ENCODE measurements around the gene SLC9A1.
"Not testable (repeated sequence)": the region's sequence is repeated elsewhere in the genome, so short reads cannot be mapped to it uniquely, and the experiment has no call there.

Gene SLC9A1
- 11.7 to 62.6 (median 14.8) reads per million in 9 experiments for total RNA-seq

DNA sequence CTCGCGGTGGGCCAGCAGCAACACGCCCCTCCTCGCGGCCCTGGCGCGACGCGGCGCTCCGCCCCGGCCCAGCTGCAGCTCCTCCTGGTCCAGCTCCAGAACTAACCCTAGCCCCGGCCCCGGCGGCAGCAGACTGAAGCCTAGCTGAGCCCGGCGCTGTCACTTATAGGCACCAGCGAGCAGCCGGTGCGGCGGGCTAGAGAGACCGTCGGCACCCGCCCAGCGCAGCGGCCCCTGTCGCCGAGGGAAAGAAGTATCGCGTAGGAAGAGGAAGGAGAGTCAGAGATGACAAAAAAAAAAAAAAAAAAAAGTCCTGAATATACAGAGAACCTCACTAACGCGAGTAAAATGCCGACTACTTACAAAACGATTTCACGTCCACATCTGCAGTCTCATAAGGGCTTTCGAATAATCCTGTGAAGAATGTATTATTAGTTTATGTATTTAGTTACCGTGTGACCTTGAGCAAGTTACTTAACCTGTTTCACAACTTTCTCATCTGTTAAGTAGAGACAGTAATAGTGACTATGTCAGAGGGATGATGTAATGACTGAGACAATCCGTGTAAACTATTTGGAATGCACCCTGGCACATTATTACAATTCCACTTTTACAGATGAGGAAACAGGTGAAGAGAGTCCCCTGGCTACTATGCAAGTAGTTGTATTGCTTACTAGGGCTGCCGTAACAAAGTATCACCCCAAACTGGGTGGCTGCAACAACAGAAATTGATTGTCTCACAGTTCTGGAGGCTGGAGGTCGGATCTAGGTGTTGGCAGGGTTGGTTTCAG is at the start of gene SLC9A1:
Gene SLC9A1 (minus strand): TSS at position 135 of the 791 bp plus-strand sequence. CDS start 791 bp downstream, outside the sequence.
- DNase-seq (peak; percentile 92 to 93 (median 92)), ATAC-seq (replicated peaks) (peak; percentile 92)
- peak within 1 kb of the TSS; percentile 89 to 90 for H3K4me3 Mint-ChIP-seq
- H3K4me1 Mint-ChIP-seq (ENCODE audit: low read depth in 2 of 2) = peaks cover 40 to 44% of the 10 kb centered on the region in 2 donors
- H3K27ac Mint-ChIP-seq = peak within 1 kb of the TSS; percentile 97 to 100
- peaks cover 20% of the 10 kb centered on the region for H3K36me3 Mint-ChIP-seq (ENCODE audit: insufficient read depth)
- H3K27me3 Mint-ChIP-seq = no peaks in the 10 kb centered on the region
- no peaks in the 10 kb centered on the region for H3K9me3 Mint-ChIP-seq

DNA sequence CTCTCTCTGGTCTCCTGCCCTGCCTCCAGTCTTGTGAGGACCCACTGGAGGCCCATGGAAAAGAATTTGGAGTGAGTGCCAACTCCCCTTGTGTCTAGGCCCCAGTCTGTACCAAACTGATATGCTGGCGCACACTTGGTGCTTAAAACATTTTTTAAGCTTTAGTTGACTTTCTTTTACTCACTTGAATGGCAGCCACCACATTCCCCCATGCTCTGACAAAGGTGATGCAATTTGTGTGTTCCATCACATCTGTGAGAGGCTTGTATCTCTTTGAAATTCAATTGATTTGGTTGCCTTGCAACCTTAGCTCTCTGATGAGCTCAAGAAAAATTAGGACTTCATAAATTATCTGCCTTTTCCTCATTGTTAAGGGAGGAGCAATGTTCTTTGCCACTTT is 49.0 kb upstream of the SLC9A1 start:
- Mint-ChIP-seq H3K4me3 (no peak overlapping the region), H3K9me3 (no peaks in the 10 kb centered on the region), H3K27ac (no peak overlapping the region), H3K4me1 (ENCODE audit: low read depth in 2 of 2) (no peaks in the 10 kb centered on the region), H3K36me3 (ENCODE audit: insufficient read depth) (no peaks in the 10 kb centered on the region), H3K27me3 (no peaks in the 10 kb centered on the region)
- no peak for DNase-seq
- ATAC-seq (replicated peaks) = no peak

DNA sequence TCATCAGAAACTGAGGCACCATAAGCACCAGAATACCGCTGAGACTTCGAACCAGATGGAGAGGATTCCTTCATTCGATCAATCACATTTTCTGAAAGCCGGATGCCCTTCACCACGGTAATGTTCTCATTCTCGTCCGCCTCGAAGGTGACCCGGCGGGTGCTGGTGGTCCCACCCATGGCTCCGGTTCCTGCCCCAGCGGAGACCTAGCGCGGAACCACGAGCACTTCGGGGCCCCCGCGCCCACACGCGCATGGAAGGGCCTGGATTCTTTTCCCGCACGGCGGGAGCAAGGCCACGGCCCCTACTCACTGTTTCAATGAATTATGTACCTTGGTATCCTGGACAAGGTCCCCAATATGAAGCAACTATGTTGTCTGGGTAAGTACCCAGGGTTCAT is 46.4 kb upstream of the SLC9A1 start:
- H3K4me3 Mint-ChIP-seq = no peak overlapping the region
- peaks cover 6% of the 10 kb centered on the region in 2 donors for H3K4me1 Mint-ChIP-seq (ENCODE audit: low read depth in 2 of 2)
- H3K36me3 Mint-ChIP-seq (ENCODE audit: insufficient read depth) = no peaks in the 10 kb centered on the region
- DNase-seq (no peak), ATAC-seq (replicated peaks) (no peak)
- peak overlapping the region in 1 of 2 donors; percentile 55 for H3K27ac Mint-ChIP-seq
- no peaks in the 10 kb centered on the region for H3K9me3 Mint-ChIP-seq
- H3K27me3 Mint-ChIP-seq = no peaks in the 10 kb centered on the region

- Mint-ChIP-seq H3K27ac (no peak overlapping the region), H3K9me3 (no peaks in the 10 kb centered on the region), H3K36me3 (ENCODE audit: insufficient read depth) (no peaks in the 10 kb centered on the region), H3K4me3 (no peak overlapping the region), H3K4me1 (ENCODE audit: low read depth in 2 of 2) (peaks cover 6% of the 10 kb centered on the region in 2 donors), H3K27me3 (peaks cover 0 to 16% of the 10 kb centered on the region in 2 donors)
- no peak for ATAC-seq (replicated peaks)
- DNase-seq = no peak
Observed at GRCh38 chr1:27193194-27193593, 38.3 kb upstream of the SLC9A1 start.

- ATAC-seq (replicated peaks) (no peak), DNase-seq (no peak)
- Mint-ChIP-seq H3K36me3 (ENCODE audit: insufficient read depth) (no peaks in the 10 kb centered on the region), H3K27ac (no peak overlapping the region), H3K4me3 (no peak overlapping the region), H3K4me1 (ENCODE audit: low read depth in 2 of 2) (no peaks in the 10 kb centered on the region), H3K9me3 (no peaks in the 10 kb centered on the region), H3K27me3 (peaks cover 0 to 16% of the 10 kb centered on the region in 2 donors)
Observed at GRCh38 chr1:27192039-27192529, 37.2 kb upstream of the SLC9A1 start.

DNA sequence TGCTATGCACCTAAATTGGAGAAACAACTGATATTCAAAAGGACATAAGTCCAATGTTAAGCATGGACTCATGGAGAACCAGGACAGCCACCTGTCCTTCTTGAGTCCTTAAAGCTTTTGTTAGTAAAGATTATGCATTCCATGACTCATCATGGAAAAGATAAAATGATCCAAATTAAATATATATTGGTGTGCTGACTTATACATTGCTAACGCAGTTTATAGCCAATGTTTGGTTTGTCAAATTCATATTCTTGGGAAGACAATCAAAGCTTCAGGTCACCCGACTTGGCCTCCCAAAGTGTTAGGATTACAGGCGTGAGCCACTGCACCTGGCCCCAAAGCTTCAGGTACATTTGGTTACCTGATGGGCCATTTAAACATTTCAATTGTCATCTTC is 29.7 kb upstream of the SLC9A1 start:
- not testable (repeated sequence) for H3K4me3 Mint-ChIP-seq; H3K36me3 Mint-ChIP-seq (ENCODE audit: insufficient read depth); H3K27me3 Mint-ChIP-seq; ATAC-seq (replicated peaks); DNase-seq; H3K9me3 Mint-ChIP-seq; H3K27ac Mint-ChIP-seq; H3K4me1 Mint-ChIP-seq (ENCODE audit: low read depth in 2 of 2)

- no peak for DNase-seq
- ATAC-seq (replicated peaks) = no peak
- H3K4me1 Mint-ChIP-seq (ENCODE audit: low read depth in 2 of 2) = no peaks in the 10 kb centered on the region
- no peaks in the 10 kb centered on the region for H3K9me3 Mint-ChIP-seq
- H3K27ac Mint-ChIP-seq = no peak overlapping the region
- H3K27me3 Mint-ChIP-seq = no peaks in the 10 kb centered on the region
- H3K4me3 Mint-ChIP-seq = no peak overlapping the region
- no peaks in the 10 kb centered on the region for H3K36me3 Mint-ChIP-seq (ENCODE audit: insufficient read depth)
Observed at GRCh38 chr1:27179979-27180378, 25.1 kb upstream of the SLC9A1 start.

DNA sequence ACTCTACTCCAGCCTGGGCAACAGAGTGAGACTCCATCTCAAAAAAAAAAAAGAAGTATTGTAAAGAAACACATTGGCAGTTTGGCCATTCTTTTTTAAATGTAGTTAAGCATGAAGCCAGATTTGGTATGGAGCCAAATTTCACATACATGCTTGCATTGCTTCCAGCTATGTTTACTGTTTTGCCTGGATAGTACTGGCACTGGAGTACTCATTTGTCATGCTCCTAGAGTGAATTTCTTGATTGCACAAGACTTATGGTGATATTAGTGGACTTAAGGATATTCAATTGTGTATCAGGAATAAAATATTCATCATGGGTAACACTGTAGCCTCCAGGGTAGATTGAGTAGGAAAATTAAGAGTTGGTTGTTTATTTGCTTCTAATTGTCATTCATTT is 24.5 kb upstream of the SLC9A1 start:
- Mint-ChIP-seq H3K4me3 (no peak overlapping the region), H3K27me3 (no peaks in the 10 kb centered on the region), H3K27ac (no peak overlapping the region), H3K36me3 (ENCODE audit: insufficient read depth) (no peaks in the 10 kb centered on the region), H3K4me1 (ENCODE audit: low read depth in 2 of 2) (no peaks in the 10 kb centered on the region), H3K9me3 (no peaks in the 10 kb centered on the region)
- ATAC-seq (replicated peaks) (no peak), DNase-seq (no peak)

DNA sequence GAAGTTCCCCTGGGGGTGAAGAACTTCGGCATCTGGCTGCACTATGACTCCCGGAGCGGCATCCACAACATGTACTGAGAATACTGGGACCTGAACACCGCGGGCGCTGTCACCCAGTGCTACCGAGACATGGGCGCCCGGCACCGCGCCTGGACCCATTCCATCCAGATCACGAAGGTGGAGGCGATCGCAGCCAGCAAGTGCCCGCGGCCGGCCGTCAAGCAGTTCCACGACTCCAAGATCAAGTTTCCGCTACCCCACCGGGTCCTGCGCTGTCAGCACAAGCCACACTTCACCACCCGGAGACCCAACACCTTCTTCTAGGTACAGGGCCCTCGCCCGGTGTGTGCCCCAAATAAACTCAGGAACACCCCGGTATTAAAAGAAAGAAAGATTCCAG is 22.0 kb upstream of the SLC9A1 start:
- H3K9me3 Mint-ChIP-seq = no peaks in the 10 kb centered on the region
- no peaks in the 10 kb centered on the region for H3K4me1 Mint-ChIP-seq (ENCODE audit: low read depth in 2 of 2)
- H3K27me3 Mint-ChIP-seq = no peaks in the 10 kb centered on the region

DNA sequence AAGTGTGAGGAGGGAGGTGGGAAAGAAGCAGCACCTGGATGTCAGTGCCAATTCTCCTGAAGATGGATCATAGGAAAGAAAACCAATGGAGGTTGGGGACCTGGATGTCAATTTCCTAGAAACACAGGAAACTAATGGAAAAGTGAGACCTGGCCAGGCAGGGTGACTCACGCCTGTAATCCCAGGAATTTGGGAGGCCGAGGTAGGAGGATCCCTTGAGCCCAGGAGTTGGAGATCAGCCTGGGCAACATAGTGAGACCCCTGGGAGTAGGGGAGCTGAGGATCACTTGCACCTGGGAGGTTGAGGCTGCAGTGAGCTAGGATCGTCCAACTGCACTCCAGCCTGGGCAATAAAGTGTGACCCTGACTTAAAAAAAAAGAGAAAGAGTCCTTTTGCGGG is 21.4 kb upstream of the SLC9A1 start:
- Mint-ChIP-seq H3K27ac (no peak overlapping the region), H3K27me3 (no peaks in the 10 kb centered on the region), H3K36me3 (ENCODE audit: insufficient read depth) (no peaks in the 10 kb centered on the region), H3K4me3 (no peak overlapping the region), H3K4me1 (ENCODE audit: low read depth in 2 of 2) (no peaks in the 10 kb centered on the region), H3K9me3 (no peaks in the 10 kb centered on the region)
- ATAC-seq (replicated peaks) (no peak), DNase-seq (no peak)

More for the DNA sequence above, 22.0 kb upstream of the SLC9A1 start:
- Mint-ChIP-seq H3K4me3 (no peak overlapping the region), H3K36me3 (ENCODE audit: insufficient read depth) (no peaks in the 10 kb centered on the region), H3K27ac (no peak overlapping the region)
- no peak for ATAC-seq (replicated peaks)
- no peak for DNase-seq

DNA sequence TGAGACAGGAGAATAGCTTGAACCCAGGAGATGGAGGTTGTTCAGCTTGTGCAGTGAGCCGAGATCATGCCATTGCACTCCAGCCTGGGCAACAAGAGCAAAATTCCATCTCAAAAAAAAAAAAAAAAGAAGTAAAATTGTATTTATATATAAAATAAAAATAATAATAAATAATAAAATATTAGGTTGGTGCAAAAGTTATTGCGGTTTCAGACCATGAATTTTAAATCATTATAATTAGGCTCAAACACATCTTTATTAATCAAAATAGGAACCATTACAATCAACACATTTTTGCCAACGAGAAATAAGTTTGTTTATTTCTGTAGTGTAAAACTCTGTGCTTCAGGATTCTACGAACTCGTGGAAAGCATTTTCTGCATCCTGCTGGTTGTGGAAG is 18.1 kb upstream of the SLC9A1 start:
- H3K9me3 Mint-ChIP-seq = not testable (repeated sequence)

DNA sequence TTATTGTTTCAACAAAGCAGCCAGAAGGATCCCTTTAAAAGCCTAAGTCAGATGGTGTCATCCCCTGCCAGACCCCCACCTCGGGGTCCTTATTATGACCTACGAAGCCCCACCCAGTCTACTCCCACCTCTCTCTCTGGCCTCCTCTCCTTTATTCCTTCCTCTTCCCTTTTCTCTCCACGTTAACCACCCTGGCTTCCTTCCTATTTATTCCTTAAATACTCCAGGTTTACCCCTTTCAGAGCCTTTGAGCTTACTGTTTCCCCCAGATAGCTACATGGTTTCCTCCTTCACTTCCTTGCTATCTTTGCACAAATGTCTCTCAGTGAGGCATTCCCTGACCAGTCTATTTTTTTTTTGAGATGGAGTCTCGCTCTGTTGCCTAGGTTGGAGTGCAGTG is 12.0 kb upstream of the SLC9A1 start:
- H3K27ac Mint-ChIP-seq = no peak overlapping the region
- H3K4me1 Mint-ChIP-seq (ENCODE audit: low read depth in 2 of 2) = no peaks in the 10 kb centered on the region
- DNase-seq (no peak), ATAC-seq (replicated peaks) (no peak)
- no peak overlapping the region for H3K4me3 Mint-ChIP-seq
- H3K9me3 Mint-ChIP-seq = no peaks in the 10 kb centered on the region
- H3K36me3 Mint-ChIP-seq (ENCODE audit: insufficient read depth) = no peaks in the 10 kb centered on the region
- no peaks in the 10 kb centered on the region for H3K27me3 Mint-ChIP-seq

More for the DNA sequence above, 18.1 kb upstream of the SLC9A1 start:
- DNase-seq; H3K4me3 Mint-ChIP-seq; ATAC-seq (replicated peaks); H3K36me3 Mint-ChIP-seq (ENCODE audit: insufficient read depth); H3K27ac Mint-ChIP-seq; H3K4me1 Mint-ChIP-seq (ENCODE audit: low read depth in 2 of 2); H3K27me3 Mint-ChIP-seq: not testable (repeated sequence)

DNA sequence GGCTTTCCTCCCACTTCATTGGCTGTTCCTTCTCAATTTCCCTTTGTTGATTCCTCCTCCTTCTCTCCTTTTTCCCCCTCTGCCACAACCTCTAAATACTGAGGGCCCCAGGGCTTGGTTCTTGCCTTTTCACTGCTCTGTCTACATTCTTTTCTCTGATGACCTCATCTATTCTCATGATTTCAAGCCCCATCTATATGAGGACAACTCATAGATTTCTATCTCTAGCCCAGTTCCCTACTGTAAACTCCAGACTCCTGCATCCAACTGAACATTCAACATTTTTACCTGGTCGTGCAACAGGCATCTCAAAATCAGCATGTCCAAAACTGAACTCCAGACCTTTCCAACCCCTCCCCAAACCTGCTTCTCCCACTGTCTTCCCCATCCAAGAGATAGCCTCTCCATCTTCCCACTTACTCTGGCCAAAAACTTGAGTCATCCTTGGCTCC is 11.5 kb upstream of the SLC9A1 start:
- Mint-ChIP-seq H3K27me3 (no peaks in the 10 kb centered on the region), H3K27ac (no peak overlapping the region), H3K4me3 (no peak overlapping the region), H3K4me1 (ENCODE audit: low read depth in 2 of 2) (no peaks in the 10 kb centered on the region), H3K9me3 (no peaks in the 10 kb centered on the region), H3K36me3 (ENCODE audit: insufficient read depth) (peaks cover 3% of the 10 kb centered on the region)
- DNase-seq (no peak), ATAC-seq (replicated peaks) (no peak)

DNA sequence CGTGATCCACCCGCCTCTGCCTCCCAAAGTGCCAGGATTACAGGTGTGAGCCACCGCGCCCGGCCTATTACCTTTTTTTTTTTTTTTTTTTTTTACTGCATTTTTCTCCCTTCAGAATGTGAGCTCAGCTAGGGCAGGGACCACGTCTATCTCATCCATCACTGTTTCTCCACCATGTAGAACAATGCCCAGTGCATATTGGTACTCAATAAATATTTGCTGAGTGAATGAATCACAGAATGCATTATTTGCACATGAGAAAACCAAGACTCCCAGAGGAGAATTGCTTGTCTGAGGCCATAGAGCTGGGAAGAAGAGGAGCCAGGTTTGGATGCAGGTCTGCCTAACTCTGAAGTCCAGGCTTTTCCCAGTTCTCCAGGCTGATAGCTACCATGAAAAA is 8.2 kb upstream of the SLC9A1 start:
- DNase-seq (no peak), ATAC-seq (replicated peaks) (no peak)
- Mint-ChIP-seq H3K4me3 (no peak overlapping the region), H3K4me1 (ENCODE audit: low read depth in 2 of 2) (no peaks in the 10 kb centered on the region), H3K27me3 (no peaks in the 10 kb centered on the region), H3K9me3 (no peaks in the 10 kb centered on the region), H3K27ac (no peak overlapping the region), H3K36me3 (ENCODE audit: insufficient read depth) (peaks cover 5% of the 10 kb centered on the region)
